ENCODE data around the gene SLC7A5. TPM values are rescaled to one million over a fixed set of nuclear protein-coding genes. Genes with fewer than 3 reads are reported as not detected.
A peak's percentile ranks its signal among the peaks of the same experiment; 100 is the strongest.

Gene SLC7A5
- total and polyA plus RNA-seq, 2 of the 13 experiments (the other 11 are each of a cell fraction or from before 2014, with no cell fraction given), result 79.6 to 155 TPM

DNA sequence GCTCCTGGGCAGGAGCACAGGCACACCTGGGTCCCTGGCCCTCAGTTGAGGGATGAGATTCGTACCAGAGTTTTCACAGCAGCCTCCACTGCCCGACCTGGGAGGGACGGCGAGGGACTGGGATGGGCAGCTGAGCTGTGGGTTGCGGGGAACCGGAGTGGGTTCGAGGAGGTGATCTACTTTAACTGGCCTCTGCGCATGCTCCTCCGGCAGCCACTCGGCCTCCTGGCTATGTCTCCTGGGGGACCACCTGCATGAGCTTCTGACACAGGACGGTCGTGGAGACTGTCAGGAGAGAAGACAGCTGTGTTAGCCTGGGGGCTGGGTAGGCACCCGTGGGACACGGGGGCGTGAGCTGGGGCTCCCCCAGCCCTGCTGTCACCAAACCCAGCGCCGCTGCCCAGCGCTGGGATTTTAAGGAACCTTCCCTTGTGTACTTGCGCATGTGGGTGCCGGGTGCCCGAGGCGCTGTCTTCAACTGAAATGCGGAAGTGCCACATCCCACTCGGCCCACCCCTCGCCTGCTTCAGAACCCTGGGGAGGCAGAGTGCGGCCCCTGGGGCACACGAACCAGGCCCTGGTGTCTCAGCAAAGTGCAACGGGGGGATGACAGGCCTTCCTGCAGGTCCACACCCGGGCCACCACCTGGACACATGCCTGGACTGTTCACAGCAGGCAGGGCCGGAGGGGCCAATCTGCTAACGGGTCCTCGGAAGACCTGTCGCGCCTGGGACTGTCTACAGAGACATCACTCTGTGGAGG, 36.4 kb downstream of the SLC7A5 start (continued):
- no peak for TF ChIP-seq ZNF558 (CRISPR knock-in tag; IDR thresholded peaks at IDR 0.05; ENCODE audit: borderline replicate concordance)
- TF ChIP-seq CENPT (CRISPR knock-in tag; IDR thresholded peaks at IDR 0.05; ENCODE audit: low read depth), result no peak
- TF ChIP-seq SNRNP70 (IDR thresholded peaks at IDR 0.05; ENCODE audit: low read depth, low read length), result no peak
- no peak for TF ChIP-seq KLF12 (CRISPR knock-in tag; IDR thresholded peaks at IDR 0.05; ENCODE audit: borderline replicate concordance)
- 0 out of 2 replicates have a peak, but pooled peaks have one; percentile 41 for TF ChIP-seq AKAP8 (CRISPR knock-in tag; IDR thresholded peaks at IDR 0.05)
- TF ChIP-seq HINFP (CRISPR knock-in tag; IDR thresholded peaks at IDR 0.05; ENCODE audit: low read depth), result no peak
- peak; percentile 50; the same call in 1 of the 2 replicates for TF ChIP-seq RBFOX2 (IDR thresholded peaks at IDR 0.05; ENCODE audit: low read depth, low read length)
- TF ChIP-seq, protein P1, sequence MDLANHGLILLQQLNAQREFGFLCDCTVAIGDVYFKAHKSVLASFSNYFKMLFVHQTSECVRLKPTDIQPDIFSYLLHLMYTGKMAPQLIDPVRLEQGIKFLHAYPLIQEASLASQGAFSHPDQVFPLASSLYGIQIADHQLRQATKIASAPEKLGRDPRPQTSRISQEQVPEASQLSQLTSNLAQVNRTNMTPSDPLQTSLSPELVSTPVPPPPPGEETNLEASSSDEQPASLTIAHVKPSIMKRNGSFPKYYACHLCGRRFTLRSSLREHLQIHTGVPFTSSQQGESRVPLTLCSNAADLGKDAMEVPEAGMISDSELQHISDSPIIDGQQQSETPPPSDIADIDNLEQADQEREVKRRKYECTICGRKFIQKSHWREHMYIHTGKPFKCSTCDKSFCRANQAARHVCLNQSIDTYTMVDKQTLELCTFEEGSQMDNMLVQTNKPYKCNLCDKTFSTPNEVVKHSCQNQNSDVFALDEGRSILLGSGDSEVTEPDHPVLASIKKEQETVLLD (CRISPR knock-in tag; IDR thresholded peaks at IDR 0.05; ENCODE audit: low read depth), result no peak
- peak; percentile 34; the same call in 1 of the 2 replicates for TF ChIP-seq POLR2AphosphoS2 (IDR thresholded peaks at IDR 0.05; ENCODE audit: low read depth, low read length)
- TF ChIP-seq, protein P2, sequence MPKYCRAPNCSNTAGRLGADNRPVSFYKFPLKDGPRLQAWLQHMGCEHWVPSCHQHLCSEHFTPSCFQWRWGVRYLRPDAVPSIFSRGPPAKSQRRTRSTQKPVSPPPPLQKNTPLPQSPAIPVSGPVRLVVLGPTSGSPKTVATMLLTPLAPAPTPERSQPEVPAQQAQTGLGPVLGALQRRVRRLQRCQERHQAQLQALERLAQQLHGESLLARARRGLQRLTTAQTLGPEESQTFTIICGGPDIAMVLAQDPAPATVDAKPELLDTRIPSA (CRISPR knock-in tag; IDR thresholded peaks at IDR 0.05; ENCODE audit: borderline replicate concordance), result no peak
- no peak for TF ChIP-seq ZNF7 (CRISPR knock-in tag; IDR thresholded peaks at IDR 0.05)
- TF ChIP-seq SNAI1 (CRISPR knock-in tag; IDR thresholded peaks at IDR 0.05; ENCODE audit: borderline replicate concordance), result no peak
- TF ChIP-seq CERS6 (CRISPR knock-in tag; IDR thresholded peaks at IDR 0.05), result no peak
- no peak for TF ChIP-seq BCLAF1 (IDR thresholded peaks at IDR 0.05)
- TF ChIP-seq POGK (CRISPR knock-in tag; conservative IDR thresholded peaks at IDR 0.05), result no peak
